K562 (cell line): ENCODE measurements around the gene GRIK2.

Source experiments
- ARID2 ChIP-seq: fragments of 450-650 bp; IDR thresholded peaks from 2 replicates; pipeline ENCODE4 v1.6.1; 2017; ENCODE audit warnings: antibody characterized with exemption, mild to moderate bottlenecking
- FOXP1 ChIP-seq: sonication (generic); formaldehyde crosslinking; IDR thresholded peaks from 2 replicates; pipeline ENCODE4 v1.8.0; 2022; ENCODE audit warnings: mild to moderate bottlenecking, missing genetic modification reagents
- MEIS2 ChIP-seq: fragments of 450-650 bp; IDR thresholded peaks from 2 replicates; pipeline ENCODE4 v1.6.1; 2014; ENCODE audit warnings: mild to moderate bottlenecking; ENCODE audit not compliant: partially characterized antibody
- NONO ChIP-seq, 2 experiments: fragments of 200-400 bp in 1 of 2; fragments of 450-650 bp in 1 of 2; formaldehyde crosslinking in 1 of 2; IDR thresholded peaks; 2 replicates each; pipeline ENCODE4 v1.6.1; 2017; ENCODE audit warnings: low read depth in 2 of 2, mild to moderate bottlenecking in 2 of 2, moderate library complexity in 2 of 2, low read length in 1 of 2
- NR2C2 ChIP-seq, 2 experiments: fragments of 200-800 bp in 1 of 2; sonication (Bioruptor generic) in 1 of 2; sonication (generic) in 1 of 2; formaldehyde crosslinking in 1 of 2; IDR thresholded peaks; 2 replicates each; pipeline versions ENCODE4 v1.6.1 to v1.8.0; 2016 to 2022; ENCODE audit warnings: mild to moderate bottlenecking in 1 of 2, missing compliant biosample characterization in 1 of 2, missing genetic modification characterization in 1 of 2, missing genetic modification reagents in 1 of 2
- NRF1 ChIP-seq, 2 experiments: fragments of 450-650 bp; IDR thresholded peaks in 1 of 2; conservative IDR thresholded peaks in 1 of 2; 2 replicates each; pipeline ENCODE4 v1.6.1; 2014; ENCODE audit warnings: mild to moderate bottlenecking in 2 of 2
- RFX5 ChIP-seq: IDR thresholded peaks from 2 replicates; pipeline ENCODE4 v1.6.1; 2011; ENCODE audit warnings: low read depth, mild to moderate bottlenecking, improper control_type of control experiment, low read length
- ZBTB8A ChIP-seq: fragments of 450-650 bp; IDR thresholded peaks from 2 replicates; pipeline ENCODE4 v1.6.1; 2018; ENCODE audit warnings: mild to moderate bottlenecking, moderate library complexity; ENCODE audit not compliant: partially characterized antibody
- ZNF140 ChIP-seq: fragments of 250-450 bp; sonication (Bioruptor Pico); IDR thresholded peaks from 2 replicates; pipeline ENCODE4 v1.8.0; 2021; ENCODE audit warnings: moderate library complexity, mild to moderate bottlenecking, inconsistent platforms
- ZNF24 ChIP-seq: fragments of 450-650 bp; IDR thresholded peaks from 2 replicates; pipeline ENCODE4 v1.6.1; 2016
- ZNF274 ChIP-seq: IDR thresholded peaks from 2 replicates; pipeline ENCODE4 v1.6.1; 2011; ENCODE audit warnings: low read depth, mild to moderate bottlenecking, low read length, moderate library complexity, borderline replicate concordance
- TF ChIP-seq, protein P1 (sequence below), 2 experiments: fragments of 450-650 bp; formaldehyde crosslinking in 1 of 2; IDR thresholded peaks; 2 replicates each; pipeline versions ENCODE4 v1.4.0 to v1.6.1; 2014 to 2020; ENCODE audit warnings: mild to moderate bottlenecking in 2 of 2, borderline replicate concordance in 1 of 2, low read depth in 1 of 2
- TF ChIP-seq, protein P2 (sequence below): sonication (generic); formaldehyde crosslinking; IDR thresholded peaks from 2 replicates; pipeline ENCODE4 v1.8.1; 2023; ENCODE audit warnings: mild to moderate bottlenecking, missing genetic modification reagents
- TF ChIP-seq, protein P3 (sequence below): fragments of 450-650 bp; formaldehyde crosslinking; IDR thresholded peaks from 2 replicates; pipeline ENCODE4 v1.4.0; 2020; ENCODE audit warnings: mild to moderate bottlenecking, moderate library complexity

DNA sequence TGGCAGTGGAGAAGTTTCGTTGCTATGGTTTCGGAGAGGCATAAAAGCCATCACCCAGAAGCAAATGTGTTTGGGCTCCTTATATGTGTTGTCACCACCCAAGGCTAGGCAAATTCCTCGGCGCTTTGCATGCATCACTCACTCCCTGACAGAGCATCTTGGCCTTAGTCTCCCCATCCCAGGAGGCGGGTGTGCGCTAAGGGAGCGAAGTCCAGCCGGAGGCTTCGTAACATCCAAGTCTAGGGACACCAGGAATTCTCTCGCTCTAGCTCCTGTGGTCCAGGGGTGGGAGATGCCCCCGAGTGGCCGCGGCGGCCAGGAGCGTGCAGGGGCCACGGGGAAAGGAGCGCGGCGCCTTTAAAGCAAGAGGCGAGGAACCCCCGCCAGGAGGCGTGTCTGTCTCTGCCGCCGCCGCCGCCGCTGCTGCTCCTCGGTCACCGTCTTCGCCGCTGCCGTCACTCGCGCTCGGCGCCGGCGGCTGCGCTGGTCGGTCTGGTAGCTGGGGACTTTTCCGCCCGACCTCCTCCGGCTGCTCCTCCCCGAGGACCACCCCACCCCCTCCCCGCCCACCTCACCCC is at the start of gene GRIK2:
- TF ChIP-seq, protein P1, sequence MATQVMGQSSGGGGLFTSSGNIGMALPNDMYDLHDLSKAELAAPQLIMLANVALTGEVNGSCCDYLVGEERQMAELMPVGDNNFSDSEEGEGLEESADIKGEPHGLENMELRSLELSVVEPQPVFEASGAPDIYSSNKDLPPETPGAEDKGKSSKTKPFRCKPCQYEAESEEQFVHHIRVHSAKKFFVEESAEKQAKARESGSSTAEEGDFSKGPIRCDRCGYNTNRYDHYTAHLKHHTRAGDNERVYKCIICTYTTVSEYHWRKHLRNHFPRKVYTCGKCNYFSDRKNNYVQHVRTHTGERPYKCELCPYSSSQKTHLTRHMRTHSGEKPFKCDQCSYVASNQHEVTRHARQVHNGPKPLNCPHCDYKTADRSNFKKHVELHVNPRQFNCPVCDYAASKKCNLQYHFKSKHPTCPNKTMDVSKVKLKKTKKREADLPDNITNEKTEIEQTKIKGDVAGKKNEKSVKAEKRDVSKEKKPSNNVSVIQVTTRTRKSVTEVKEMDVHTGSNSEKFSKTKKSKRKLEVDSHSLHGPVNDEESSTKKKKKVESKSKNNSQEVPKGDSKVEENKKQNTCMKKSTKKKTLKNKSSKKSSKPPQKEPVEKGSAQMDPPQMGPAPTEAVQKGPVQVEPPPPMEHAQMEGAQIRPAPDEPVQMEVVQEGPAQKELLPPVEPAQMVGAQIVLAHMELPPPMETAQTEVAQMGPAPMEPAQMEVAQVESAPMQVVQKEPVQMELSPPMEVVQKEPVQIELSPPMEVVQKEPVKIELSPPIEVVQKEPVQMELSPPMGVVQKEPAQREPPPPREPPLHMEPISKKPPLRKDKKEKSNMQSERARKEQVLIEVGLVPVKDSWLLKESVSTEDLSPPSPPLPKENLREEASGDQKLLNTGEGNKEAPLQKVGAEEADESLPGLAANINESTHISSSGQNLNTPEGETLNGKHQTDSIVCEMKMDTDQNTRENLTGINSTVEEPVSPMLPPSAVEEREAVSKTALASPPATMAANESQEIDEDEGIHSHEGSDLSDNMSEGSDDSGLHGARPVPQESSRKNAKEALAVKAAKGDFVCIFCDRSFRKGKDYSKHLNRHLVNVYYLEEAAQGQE (IDR thresholded peaks at IDR 0.05; ENCODE audit: borderline replicate concordance): no peak
- TF ChIP-seq, protein P1 (CRISPR knock-in tag; IDR thresholded peaks at IDR 0.05; ENCODE audit: low read depth): no peak
- TF ChIP-seq, protein P2, sequence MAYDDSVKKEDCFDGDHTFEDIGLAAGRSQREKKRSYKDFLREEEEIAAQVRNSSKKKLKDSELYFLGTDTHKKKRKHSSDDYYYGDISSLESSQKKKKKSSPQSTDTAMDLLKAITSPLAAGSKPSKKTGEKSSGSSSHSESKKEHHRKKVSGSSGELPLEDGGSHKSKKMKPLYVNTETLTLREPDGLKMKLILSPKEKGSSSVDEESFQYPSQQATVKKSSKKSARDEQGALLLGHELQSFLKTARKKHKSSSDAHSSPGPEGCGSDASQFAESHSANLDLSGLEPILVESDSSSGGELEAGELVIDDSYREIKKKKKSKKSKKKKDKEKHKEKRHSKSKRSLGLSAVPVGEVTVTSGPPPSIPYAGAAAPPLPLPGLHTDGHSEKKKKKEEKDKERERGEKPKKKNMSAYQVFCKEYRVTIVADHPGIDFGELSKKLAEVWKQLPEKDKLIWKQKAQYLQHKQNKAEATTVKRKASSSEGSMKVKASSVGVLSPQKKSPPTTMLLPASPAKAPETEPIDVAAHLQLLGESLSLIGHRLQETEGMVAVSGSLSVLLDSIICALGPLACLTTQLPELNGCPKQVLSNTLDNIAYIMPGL: no peak
- TF ChIP-seq NRF1 (conservative IDR thresholded peaks at IDR 0.05 in 1 of 2, IDR thresholded peaks at IDR 0.05 in 1 of 2) (no peak), FOXP1 (CRISPR knock-in tag) (no peak), RFX5 (no peak), ZNF24 (no peak), MEIS2 (no peak), ZNF274 (no peak), ZBTB8A (no peak), ZNF140 (CRISPR knock-in tag) (no peak), ARID2 (no peak), NR2C2 (CRISPR knock-in tag; IDR thresholded peaks at IDR 0.05) (no peak), NR2C2 (tag; IDR thresholded peaks at IDR 0.05) (no peak), NONO (IDR thresholded peaks at IDR 0.05; ENCODE audit: low read depth in 2 of 2, low read length in 1 of 2) (no peak)
- TF ChIP-seq, protein P3, sequence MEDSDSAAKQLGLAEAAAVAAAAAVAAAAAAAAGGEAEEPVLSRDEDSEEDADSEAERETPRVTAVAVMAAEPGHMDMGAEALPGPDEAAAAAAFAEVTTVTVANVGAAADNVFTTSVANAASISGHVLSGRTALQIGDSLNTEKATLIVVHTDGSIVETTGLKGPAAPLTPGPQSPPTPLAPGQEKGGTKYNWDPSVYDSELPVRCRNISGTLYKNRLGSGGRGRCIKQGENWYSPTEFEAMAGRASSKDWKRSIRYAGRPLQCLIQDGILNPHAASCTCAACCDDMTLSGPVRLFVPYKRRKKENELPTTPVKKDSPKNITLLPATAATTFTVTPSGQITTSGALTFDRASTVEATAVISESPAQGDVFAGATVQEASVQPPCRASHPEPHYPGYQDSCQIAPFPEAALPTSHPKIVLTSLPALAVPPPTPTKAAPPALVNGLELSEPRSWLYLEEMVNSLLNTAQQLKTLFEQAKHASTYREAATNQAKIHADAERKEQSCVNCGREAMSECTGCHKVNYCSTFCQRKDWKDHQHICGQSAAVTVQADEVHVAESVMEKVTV (CRISPR knock-in tag): no peak
